Breast epithelium (tissue), 3 donors: ENCODE measurements around the gene ANKRD31.

Source experiments
- POLR2A ChIP-seq: fragments of 450-650 bp; IDR thresholded peaks from one replicate; pipeline ENCODE4 v1.6.1; 2016; ENCODE audit warnings: antibody characterized with exemption, mild to moderate bottlenecking, moderate library complexity
- TF ChIP-seq, protein P1 (sequence below), 3 donors: fragments of 450-650 bp; IDR thresholded peaks; one replicate each; pipeline ENCODE4 v1.5.1; 2016 to 2017; ENCODE audit warnings: antibody characterized with exemption in 3 of 3, mild to moderate bottlenecking in 3 of 3, moderate library complexity in 3 of 3

- TF ChIP-seq, protein P1, sequence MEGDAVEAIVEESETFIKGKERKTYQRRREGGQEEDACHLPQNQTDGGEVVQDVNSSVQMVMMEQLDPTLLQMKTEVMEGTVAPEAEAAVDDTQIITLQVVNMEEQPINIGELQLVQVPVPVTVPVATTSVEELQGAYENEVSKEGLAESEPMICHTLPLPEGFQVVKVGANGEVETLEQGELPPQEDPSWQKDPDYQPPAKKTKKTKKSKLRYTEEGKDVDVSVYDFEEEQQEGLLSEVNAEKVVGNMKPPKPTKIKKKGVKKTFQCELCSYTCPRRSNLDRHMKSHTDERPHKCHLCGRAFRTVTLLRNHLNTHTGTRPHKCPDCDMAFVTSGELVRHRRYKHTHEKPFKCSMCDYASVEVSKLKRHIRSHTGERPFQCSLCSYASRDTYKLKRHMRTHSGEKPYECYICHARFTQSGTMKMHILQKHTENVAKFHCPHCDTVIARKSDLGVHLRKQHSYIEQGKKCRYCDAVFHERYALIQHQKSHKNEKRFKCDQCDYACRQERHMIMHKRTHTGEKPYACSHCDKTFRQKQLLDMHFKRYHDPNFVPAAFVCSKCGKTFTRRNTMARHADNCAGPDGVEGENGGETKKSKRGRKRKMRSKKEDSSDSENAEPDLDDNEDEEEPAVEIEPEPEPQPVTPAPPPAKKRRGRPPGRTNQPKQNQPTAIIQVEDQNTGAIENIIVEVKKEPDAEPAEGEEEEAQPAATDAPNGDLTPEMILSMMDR (IDR thresholded peaks at IDR 0.05), result no peak
- TF ChIP-seq POLR2A, result no peak
These were observed 185.4 kb downstream of the ANKRD31 start for GRCh38 chr5:75051217-75051751.
